Activated CD8-positive, alpha-beta memory T cell treated with anti-CD3 and anti-CD28 coated beads for 36 hours (primary cell): ENCODE data around the gene MYOCD. TPM values are rescaled to one million over a fixed set of nuclear protein-coding genes. Genes with fewer than 3 reads are reported as not detected.

Experiments
- CTCF ChIA-PET: fragments of 350-600 bp; sonication (Branson Sonifier 250); formaldehyde crosslinking; loops from one replicate; lab custom pipeline; 2021; ENCODE audit warnings: antibody characterized with exemption; lab: Charles Lee
- POLR2A ChIA-PET: fragments of 350-600 bp; sonication (Branson Sonifier 250); formaldehyde crosslinking; loops from one replicate; lab custom pipeline; 2021; ENCODE audit warnings: antibody characterized with exemption; lab: Charles Lee
- total RNA-seq, 2 experiments: library from RNA; stranded (reverse); gene quantifications; one replicate each; pipeline ENCODE4 v1.2.3, GENCODE V29; 2021

MYOCD gene
- total RNA-seq, 2 experiments from 2014 or later, result not detected

GRCh38 chr17:12738624-12739023 lies 72.9 kb downstream of the MYOCD start:
- CTCF ChIA-PET, result no interaction called here
- POLR2A ChIA-PET, result no interaction called here

GRCh38 chr17:12739500-12739899 lies 73.8 kb downstream of the MYOCD start:
- CTCF ChIA-PET, result no interaction called here
- POLR2A ChIA-PET, result no interaction called here

GRCh38 chr17:12743046-12743445 lies 77.4 kb downstream of the MYOCD start:
- ChIA-PET CTCF (no interaction called here), POLR2A (no interaction called here)

GRCh38 chr17:12744298-12744697 lies 78.6 kb downstream of the MYOCD start:
- ChIA-PET POLR2A (no interaction called here), CTCF (no interaction called here)

GRCh38 chr17:12744786-12745185 lies 79.1 kb downstream of the MYOCD start:
- POLR2A ChIA-PET, result no interaction called here
- CTCF ChIA-PET, result no interaction called here

- POLR2A ChIA-PET, result no interaction called here
- CTCF ChIA-PET, result no interaction called here
Observed at GRCh38 chr17:12745486-12745885, 79.8 kb downstream of the MYOCD start.

- POLR2A ChIA-PET, result no interaction called here
- CTCF ChIA-PET, result no interaction called here
Observed at GRCh38 chr17:12756786-12757185, 91.1 kb downstream of the MYOCD start.

- ChIA-PET CTCF (no interaction called here), POLR2A (no interaction called here)
Observed at GRCh38 chr17:12759090-12759489, 93.4 kb downstream of the MYOCD start.

- POLR2A ChIA-PET, result no interaction called here
Observed at GRCh38 chr17:12765548-12765947, 99.9 kb downstream of the MYOCD start.

GRCh38 chr17:12768255-12768654 lies 102.6 kb downstream of the MYOCD start:
- ChIA-PET POLR2A (no interaction called here), CTCF (no interaction called here)

More at GRCh38 chr17:12765548-12765947, 99.9 kb downstream of the MYOCD start:
- CTCF ChIA-PET, result no interaction called here

GRCh38 chr17:12769981-12770380 lies 104.3 kb downstream of the MYOCD start:
- ChIA-PET POLR2A (no interaction called here), CTCF (no interaction called here)

GRCh38 chr17:12773153-12773552 lies 107.5 kb downstream of the MYOCD start:
- ChIA-PET CTCF (no interaction called here), POLR2A (no interaction called here)

- POLR2A ChIA-PET, result no interaction called here
- CTCF ChIA-PET, result no interaction called here
Observed at GRCh38 chr17:12789075-12789480, 123.4 kb downstream of the MYOCD start.

- ChIA-PET CTCF (no interaction called here), POLR2A (no interaction called here)
Observed at GRCh38 chr17:12789481-12790248, 124.0 kb downstream of the MYOCD start, which contains the start of gene ARHGAP44. Gene ARHGAP44, plus strand, starts transcription at chr17:12789498. Its CDS starts 341 bp downstream, at chr17:12789839.

GRCh38 chr17:12790249-12791106 lies 124.8 kb downstream of the MYOCD start:
- POLR2A ChIA-PET, result no interaction called here
- CTCF ChIA-PET, result no interaction called here

GRCh38 chr17:12794919-12795532 lies 129.3 kb downstream of the MYOCD start:
- CTCF ChIA-PET, result no interaction called here
- POLR2A ChIA-PET, result no interaction called here

- ChIA-PET POLR2A (no interaction called here), CTCF (no interaction called here)
Observed at GRCh38 chr17:12800855-12801365, 135.2 kb downstream of the MYOCD start.

- CTCF ChIA-PET, result no interaction called here
- POLR2A ChIA-PET, result no interaction called here
Observed at GRCh38 chr17:12806630-12807029, 140.9 kb downstream of the MYOCD start.

- ChIA-PET CTCF (no interaction called here), POLR2A (no interaction called here)
Observed at GRCh38 chr17:12808723-12809122, 143.0 kb downstream of the MYOCD start.

GRCh38 chr17:12812877-12813276 lies 147.2 kb downstream of the MYOCD start:
- CTCF ChIA-PET, result no interaction called here
- POLR2A ChIA-PET, result no interaction called here
